GM18951 (cell line): ENCODE data around the gene VTI1A.

Experiments
- POLR2A ChIP-seq: IDR thresholded peaks from 4 replicates; pipeline ENCODE4 v1.6.1; 2011; ENCODE audit warnings: mild to moderate bottlenecking; ENCODE audit not compliant: insufficient read length, insufficient read depth; ENCODE audit errors: extremely low read depth
- in situ Hi-C: fragments of 300-500 bp; cut with MboI; formaldehyde crosslinking; loops from one replicate; pipeline ENCODE4 v1.12.0; 2022; ENCODE audit warnings: low sequenced_read_pairs, mixed read lengths, inconsistent platforms; ENCODE audit not compliant: unreplicated experiment

The VTI1A gene

DNA sequence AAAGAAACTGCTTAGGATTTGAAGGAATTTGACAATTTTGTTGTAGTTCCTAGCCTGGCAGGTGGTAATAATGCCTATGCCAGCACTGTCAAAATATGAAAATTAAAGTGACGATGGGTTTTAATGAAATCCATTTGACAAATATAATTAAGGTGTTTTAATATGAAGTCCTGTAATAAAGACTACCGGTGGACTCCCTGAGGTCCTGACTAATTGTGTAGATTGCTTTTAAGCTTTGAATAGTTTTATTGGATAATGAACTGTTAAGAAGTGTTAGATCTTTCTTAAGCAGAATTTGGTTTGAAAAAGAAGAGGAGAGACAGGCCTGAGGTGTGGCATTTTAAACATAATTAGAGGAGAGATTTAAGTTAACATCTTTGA is 197.2 kb downstream of the VTI1A start:
- no peak for TF ChIP-seq POLR2A
- in situ Hi-C loops, result no loop called here

DNA sequence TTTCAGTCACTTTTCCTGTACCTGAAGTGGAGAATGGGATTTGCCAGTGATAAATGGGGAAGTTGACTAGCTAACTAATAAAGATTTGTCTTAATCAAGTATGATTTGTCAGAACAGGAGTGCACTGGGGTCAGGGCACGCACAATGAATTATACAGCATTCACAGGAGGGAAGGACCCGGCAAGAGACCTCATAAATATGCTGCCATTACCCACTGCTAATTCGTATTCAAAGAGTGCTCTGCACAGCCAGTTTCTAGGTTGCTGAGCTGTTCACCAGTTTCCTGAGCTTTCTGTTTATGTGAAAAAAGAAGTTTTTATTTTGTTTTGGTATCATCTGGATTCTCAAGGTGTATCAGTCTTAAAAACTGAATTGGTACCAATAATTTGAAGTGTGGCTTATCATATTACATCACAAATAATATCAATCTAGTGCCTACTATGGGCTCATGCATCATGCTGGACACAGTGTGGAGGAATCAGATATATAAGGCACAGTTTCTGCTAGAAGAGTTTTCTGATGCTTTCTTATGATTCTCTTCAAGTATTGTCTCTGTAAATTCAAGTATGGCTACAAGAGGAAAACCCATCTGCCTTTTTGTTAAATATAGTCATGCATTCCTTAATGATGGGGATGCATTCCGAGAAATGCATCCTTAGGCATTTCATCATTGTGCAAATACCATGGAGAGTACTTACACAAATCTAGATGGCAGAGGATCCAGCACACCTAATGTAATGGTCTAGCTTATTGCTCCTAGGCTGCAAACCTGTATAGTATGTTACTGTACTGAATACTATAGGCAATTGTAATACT is 202.2 kb downstream of the VTI1A start:
- in situ Hi-C loops, result no loop called here
- no peak for TF ChIP-seq POLR2A

DNA sequence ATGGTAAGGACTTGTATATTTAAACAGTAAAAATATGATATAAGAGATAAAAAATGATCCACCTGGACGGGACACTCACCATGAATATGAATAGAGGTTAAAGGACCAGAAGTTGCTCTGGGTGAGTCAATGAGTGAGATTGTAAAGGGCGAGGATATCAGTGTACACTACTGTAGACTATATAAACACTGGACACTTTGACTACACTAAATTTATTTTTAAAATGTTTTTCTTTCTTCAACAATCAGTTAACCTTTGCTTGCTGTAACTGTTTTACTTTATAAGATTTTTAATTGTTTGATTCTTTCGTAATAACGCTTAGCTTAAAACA is 202.8 kb downstream of the VTI1A start:
- in situ Hi-C loops, result no loop called here
- no peak for TF ChIP-seq POLR2A

DNA sequence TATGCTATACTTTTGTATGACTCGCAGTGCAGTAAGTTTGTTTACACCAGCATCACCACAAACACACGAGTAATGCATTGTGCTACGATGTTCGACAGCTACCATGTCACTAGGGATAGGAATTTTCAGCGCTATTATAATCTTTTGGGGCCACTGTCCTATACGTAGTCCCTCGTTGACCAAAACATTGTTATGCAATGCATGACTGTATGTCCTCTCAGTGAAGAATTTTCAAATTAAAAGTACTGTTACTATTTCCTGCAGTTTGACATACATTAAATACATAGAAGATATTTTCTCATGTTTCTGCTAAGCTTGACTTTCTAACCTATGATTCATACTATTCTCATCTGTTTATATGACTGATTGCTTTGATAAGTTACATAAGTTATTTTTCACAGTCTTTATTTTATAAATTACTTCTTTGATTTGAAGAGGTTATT is 203.6 kb downstream of the VTI1A start:
- TF ChIP-seq POLR2A, result no peak
- in situ Hi-C loops, result no loop called here

DNA sequence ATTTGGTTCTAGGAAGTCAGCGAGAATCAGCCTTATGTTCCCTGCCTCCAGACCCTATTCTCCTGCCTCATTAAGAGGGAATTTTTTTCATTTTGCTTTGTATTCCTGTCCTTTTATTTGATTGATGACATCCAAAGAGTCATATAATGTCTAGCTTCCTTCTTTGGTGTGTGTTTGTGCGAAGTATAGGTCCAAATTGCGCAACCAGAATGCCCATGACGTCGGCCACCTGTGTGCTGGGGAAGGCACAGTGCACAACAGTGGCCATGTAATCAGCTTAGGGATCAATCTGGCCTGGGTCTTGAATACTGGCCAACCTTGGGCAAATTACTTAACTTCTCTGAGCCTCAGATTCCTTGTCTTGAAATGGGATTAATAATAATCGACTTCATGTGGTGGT is 206.2 kb downstream of the VTI1A start:
- no peak for TF ChIP-seq POLR2A
- in situ Hi-C loops, result no loop called here

DNA sequence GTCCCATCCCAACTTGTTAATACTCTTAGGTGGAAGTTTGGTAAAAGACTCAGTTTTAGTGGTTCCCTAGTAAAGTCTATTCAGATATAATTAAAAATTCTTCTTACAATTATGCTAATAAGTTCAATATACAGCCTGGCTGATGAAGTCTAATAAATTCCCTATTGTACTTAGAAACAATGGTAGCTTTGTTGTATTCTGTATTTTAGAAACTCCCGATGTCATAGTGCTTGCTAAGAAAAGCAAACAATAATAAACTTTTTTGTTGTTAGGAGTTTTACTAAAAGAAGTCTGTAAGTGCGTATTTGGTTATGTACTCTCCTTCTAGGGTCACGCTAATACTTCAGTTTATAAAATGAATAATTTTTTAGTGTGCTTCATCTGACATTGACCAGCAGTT is 206.8 kb downstream of the VTI1A start:
- in situ Hi-C loops, result no loop called here
- no peak for TF ChIP-seq POLR2A

DNA sequence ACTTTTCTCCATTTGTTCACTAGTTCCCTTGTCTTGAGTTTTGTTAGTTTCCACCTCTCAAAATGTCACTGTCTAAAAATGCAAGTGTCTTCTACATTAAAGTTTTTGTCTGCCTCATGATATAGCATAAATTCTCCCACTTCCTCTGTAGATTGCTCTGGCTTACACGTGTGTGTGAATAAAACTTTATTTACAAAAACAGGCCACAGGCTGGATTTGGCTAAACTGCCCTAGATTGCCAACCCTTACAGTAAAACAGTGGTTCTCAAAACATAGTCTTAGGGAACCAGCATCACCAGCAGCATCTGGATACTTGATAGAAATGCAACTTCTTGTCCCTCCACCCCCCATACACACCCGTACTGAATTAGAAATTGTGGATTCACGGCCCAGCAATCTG is 207.8 kb downstream of the VTI1A start:
- TF ChIP-seq POLR2A, result no peak
- in situ Hi-C loops, result no loop called here

DNA sequence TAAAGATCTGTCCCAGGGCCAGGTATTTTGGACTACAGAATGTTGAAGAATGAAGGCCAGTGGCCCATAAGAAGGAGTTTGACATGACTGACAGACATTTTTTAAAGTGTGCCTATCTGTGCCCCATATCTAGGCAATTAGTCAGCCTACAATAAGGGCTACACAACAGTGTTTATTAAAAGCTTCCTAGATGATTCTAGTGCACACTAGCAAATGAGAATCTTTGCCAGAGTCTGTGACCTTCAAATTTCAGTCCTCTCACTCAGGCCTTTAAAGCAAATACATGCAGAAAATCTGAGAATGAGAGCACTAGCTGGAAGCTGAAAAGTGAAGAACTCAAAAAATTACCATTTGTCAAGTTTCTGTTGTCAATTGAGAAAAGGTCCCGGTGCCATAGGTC is 208.7 kb downstream of the VTI1A start:
- no peak for TF ChIP-seq POLR2A

DNA sequence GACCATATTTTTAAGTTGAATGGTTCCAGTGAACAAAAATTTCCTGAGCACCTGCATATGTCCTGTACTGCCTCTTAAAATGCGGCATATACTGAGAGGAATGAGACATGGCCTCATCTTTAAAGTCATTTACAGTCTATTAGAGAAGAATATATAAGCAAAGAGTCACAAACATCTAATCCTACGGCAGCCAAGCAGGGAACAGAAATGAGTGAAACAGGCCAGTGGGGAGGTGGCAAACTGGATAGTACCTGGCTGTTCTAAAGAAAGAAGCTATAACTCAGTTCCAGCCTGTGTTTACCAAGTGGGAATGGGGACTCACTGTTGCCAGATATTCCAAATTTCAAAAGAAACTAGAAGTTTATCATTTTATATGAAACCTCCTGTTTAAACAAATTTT is 211.4 kb downstream of the VTI1A start:
- no peak for TF ChIP-seq POLR2A
- in situ Hi-C loops, result no loop called here

More for the DNA sequence above, 208.7 kb downstream of the VTI1A start:
- in situ Hi-C loops, result no loop called here

DNA sequence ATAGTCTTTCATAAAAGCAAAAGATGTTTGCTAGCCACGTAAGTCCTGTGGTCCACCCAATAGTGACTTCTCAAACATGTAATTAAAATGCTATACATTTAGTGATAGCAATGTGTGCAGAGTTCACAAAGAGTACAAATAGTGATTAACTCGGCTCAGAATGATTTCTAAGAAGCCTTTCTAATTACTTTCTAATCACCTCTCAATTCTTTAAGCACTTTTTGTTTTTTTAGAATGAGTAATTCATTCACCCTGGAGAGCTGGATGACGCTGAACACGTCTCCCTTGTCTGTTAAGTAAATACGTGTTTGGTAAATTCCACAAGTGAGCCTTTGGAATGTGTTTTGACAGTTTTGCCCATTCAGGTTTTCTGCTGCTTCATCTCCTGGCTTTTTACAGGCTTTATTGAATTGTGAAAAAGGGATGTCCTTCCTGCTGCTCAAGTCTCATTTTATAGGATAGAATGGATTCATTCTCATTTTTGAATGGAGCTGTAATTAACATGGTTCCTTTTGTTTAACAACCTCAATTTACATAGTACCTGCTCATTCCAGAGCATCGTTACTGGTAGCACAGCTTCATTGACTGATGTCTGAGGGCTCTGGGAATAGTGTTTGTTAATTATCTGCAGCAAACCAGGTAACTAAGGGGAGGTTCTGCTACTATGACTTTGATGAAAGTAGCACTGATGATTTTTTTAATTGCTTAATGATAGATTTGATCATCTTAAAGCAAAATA is 212.1 kb downstream of the VTI1A start:
- in situ Hi-C loops, result no loop called here
- TF ChIP-seq POLR2A, result no peak

DNA sequence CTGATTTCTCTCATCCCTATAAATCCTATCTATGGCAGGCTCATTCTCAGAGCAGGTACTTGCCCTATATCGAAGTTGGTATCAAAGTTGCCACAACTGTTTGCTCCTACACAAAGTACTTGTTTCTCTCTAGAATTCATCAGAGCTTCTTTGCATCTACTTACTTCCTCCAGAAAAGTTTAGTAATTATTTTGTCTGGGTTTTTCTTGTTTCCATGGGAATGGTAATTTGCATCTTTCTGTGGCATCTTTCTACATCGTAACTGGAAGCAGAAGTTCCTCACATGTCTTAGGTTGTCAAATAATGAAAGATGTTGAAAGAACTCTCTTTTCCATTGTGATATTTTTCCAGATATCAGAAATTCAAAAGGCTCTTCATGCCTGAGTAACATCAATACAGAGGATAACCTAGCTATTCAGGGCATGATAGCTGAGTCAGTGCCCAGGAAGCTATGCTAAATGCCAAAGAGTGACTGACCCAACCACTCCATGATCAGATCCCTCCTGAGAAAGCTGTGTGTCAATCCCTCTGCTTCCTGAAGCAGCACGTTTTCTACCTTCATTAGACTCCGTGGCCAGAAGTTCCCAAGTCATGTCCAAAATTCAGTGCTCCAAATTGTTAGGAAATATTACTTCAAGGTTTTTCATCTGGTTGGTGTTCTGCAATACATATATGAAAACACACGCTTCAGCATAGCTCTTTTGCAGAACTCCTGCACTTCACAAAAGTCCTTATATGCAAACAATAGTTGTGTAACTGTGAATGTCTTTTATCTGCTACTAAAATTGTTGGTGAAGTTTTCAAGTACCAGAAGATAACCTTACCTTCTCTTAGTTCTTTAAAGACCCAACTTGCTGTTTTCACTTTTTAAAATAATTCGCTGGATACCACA is 216.5 kb downstream of the VTI1A start:
- in situ Hi-C loops, result no loop called here
- no peak for TF ChIP-seq POLR2A

DNA sequence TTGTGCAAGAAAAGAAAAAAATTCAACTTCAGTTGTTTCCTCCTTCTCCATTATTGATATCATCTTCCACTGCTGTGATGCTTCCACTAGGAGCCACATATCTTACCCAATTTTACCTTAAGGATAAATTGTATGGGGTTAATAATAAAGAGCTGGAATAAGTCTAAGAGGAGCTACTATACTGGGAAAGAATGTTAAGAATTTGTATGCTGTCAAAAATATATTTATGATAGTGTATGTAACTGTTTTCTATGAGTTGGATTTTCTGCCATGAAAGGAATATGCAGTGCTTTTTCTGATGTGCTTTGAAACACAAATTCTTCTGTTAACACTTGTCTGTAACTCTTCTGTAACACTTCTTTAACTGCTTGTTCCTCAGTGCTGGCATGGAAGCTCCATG is 219.1 kb downstream of the VTI1A start:
- in situ Hi-C loops, result no loop called here
- TF ChIP-seq POLR2A, result no peak

DNA sequence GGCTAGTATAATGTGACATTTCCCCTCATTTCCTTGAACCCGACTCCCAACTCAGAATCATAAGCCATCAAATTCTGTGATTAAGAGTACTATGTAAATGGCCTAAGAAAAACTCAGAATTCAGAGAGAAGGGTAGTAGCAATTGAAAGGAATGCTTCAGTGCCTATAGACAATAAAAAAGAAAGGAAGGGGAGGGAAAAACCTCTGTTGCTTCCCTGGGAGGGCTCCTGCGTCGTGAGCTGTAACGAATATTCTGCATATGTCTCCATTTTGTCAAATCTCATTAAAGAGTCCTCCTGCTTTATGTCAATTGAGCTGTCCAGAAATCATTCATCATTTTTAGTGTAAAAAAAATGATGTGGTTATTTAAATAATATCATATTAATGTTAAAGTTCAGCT is 223.0 kb downstream of the VTI1A start:
- in situ Hi-C loops, result no loop called here
- TF ChIP-seq POLR2A, result no peak
